Mesenchymal stem cell (in vitro differentiated cells and primary cell): ENCODE measurements around the gene PGGHG.

Experiments
- DNase-seq: peaks from one replicate; pipeline ENCODE4 v3.0.0-alpha.2; 2013
- H2AFZ ChIP-seq: one replicate; pipeline ENCODE4 v1.6.1; 2013; ENCODE audit warnings: low read depth, mild to moderate bottlenecking, control low read depth, inconsistent platforms, low read length, moderate library complexity
- H2AK5ac ChIP-seq: 2 replicates; pipeline ENCODE4 v1.6.1; 2013; ENCODE audit warnings: low read length, moderate library complexity, mild to moderate bottlenecking, inconsistent platforms; ENCODE audit not compliant: severe bottlenecking
- H2BK120ac ChIP-seq: one replicate; pipeline ENCODE4 v1.6.1; 2013; ENCODE audit warnings: low read depth, mild to moderate bottlenecking, inconsistent platforms, low read length, moderate library complexity
- H2BK12ac ChIP-seq, 2 experiments: one replicate each; pipeline ENCODE4 v1.6.1; 2013; ENCODE audit warnings: inconsistent platforms in 2 of 2, low read length in 2 of 2, mild to moderate bottlenecking in 2 of 2, moderate library complexity in 2 of 2, control low read depth in 1 of 2
- H2BK15ac ChIP-seq: one replicate; pipeline ENCODE4 v1.6.1; 2013; ENCODE audit warnings: mild to moderate bottlenecking, low read depth, inconsistent platforms; ENCODE audit not compliant: poor library complexity, severe bottlenecking
- H2BK5ac ChIP-seq: 2 replicates; pipeline ENCODE4 v1.6.1; 2013; ENCODE audit warnings: low read depth, mild to moderate bottlenecking, low read length, control low read depth, inconsistent platforms; ENCODE audit not compliant: poor library complexity, severe bottlenecking
- H3K14ac ChIP-seq, 2 experiments: one replicate each; pipeline ENCODE4 v1.6.1; 2013; ENCODE audit warnings: inconsistent platforms in 2 of 2, low read length in 2 of 2, control low read depth in 1 of 2, mild to moderate bottlenecking in 1 of 2, moderate library complexity in 1 of 2
- H3K18ac ChIP-seq, 2 experiments: one replicate each; pipeline ENCODE4 v1.6.1; 2013; ENCODE audit warnings: inconsistent platforms in 2 of 2, low read length in 2 of 2, control low read depth in 1 of 2, low read depth in 1 of 2, mild to moderate bottlenecking in 1 of 2
- H3K23ac ChIP-seq, 2 experiments: one replicate each; pipeline ENCODE4 v1.6.1; 2013; ENCODE audit warnings: inconsistent platforms in 2 of 2, low read length in 2 of 2, mild to moderate bottlenecking in 2 of 2, moderate library complexity in 2 of 2, control low read depth in 1 of 2
- H3K27ac ChIP-seq: 2 replicates; pipeline ENCODE4 v1.5.1; 2013; ENCODE audit warnings: mild to moderate bottlenecking, moderate library complexity, low read length, control low read depth, inconsistent platforms; ENCODE audit not compliant: poor library complexity, severe bottlenecking
- H3K27me3 ChIP-seq, 2 experiments: 2 replicates each; pipeline versions ENCODE4 v1.6.1 to v1.7.0; 2013; ENCODE audit warnings: low read length in 2 of 2, mild to moderate bottlenecking in 2 of 2, moderate library complexity in 2 of 2, control low read depth in 1 of 2, inconsistent platforms in 1 of 2; ENCODE audit not compliant: control insufficient read depth in 1 of 2, insufficient read depth in 1 of 2
- H3K36me3 ChIP-seq, 2 experiments: 2 replicates each; pipeline versions ENCODE4 v1.6.1 to v1.7.0; 2013; ENCODE audit warnings: low read length in 2 of 2, control low read depth in 1 of 2, inconsistent platforms in 1 of 2, low read depth in 1 of 2, mild to moderate bottlenecking in 1 of 2; ENCODE audit not compliant: insufficient read depth in 2 of 2, control insufficient read depth in 1 of 2
- H3K4ac ChIP-seq, 2 experiments: one replicate each; pipeline ENCODE4 v1.6.1; 2013; ENCODE audit warnings: inconsistent platforms in 2 of 2, low read length in 2 of 2, mild to moderate bottlenecking in 2 of 2, moderate library complexity in 2 of 2, control low read depth in 1 of 2, low read depth in 1 of 2
- H3K4me1 ChIP-seq: 2 replicates; pipeline ENCODE4 v1.6.1; 2013; ENCODE audit warnings: low read depth, low read length, control low read depth; ENCODE audit not compliant: control insufficient read depth, insufficient read depth
- H3K4me2 ChIP-seq: 2 replicates; pipeline ENCODE4 v1.6.1; 2013; ENCODE audit warnings: low read length, mild to moderate bottlenecking, inconsistent platforms; ENCODE audit not compliant: poor library complexity, severe bottlenecking
- H3K4me3 ChIP-seq, 2 experiments: 2 replicates each; pipeline versions ENCODE4 v1.5.1 to v1.7.0; 2013; ENCODE audit warnings: low read length in 2 of 2, mild to moderate bottlenecking in 2 of 2, control low read depth in 1 of 2, low read depth in 1 of 2; ENCODE audit not compliant: insufficient read depth in 1 of 2
- H3K79me1 ChIP-seq: replicated peaks from 2 replicates; pipeline ENCODE4 v1.6.1; 2013; ENCODE audit warnings: mild to moderate bottlenecking, control low read depth, low read length, inconsistent platforms; ENCODE audit not compliant: poor library complexity, severe bottlenecking
- H3K9ac ChIP-seq: 2 replicates; pipeline ENCODE4 v1.7.0; 2013; ENCODE audit warnings: mild to moderate bottlenecking, low read length, moderate library complexity
- H3K9me3 ChIP-seq: 2 replicates; pipeline ENCODE4 v1.7.0; 2013; ENCODE audit warnings: mild to moderate bottlenecking, low read length; ENCODE audit not compliant: control insufficient read depth
- H4K8ac ChIP-seq: one replicate; pipeline ENCODE4 v1.6.1; 2013; ENCODE audit warnings: inconsistent platforms, mild to moderate bottlenecking, low read length, moderate library complexity
- H4K91ac ChIP-seq: one replicate; pipeline ENCODE4 v1.6.1; 2013; ENCODE audit warnings: mild to moderate bottlenecking, low read length, inconsistent platforms
- WGBS: methylation state at CpG from one replicate; pipeline ENCODE4 v1.1.7; 2013; ENCODE audit warnings: mixed read lengths; 5-methylcytosine and 5-hydroxymethylcytosine counted together

PGGHG gene

DNA sequence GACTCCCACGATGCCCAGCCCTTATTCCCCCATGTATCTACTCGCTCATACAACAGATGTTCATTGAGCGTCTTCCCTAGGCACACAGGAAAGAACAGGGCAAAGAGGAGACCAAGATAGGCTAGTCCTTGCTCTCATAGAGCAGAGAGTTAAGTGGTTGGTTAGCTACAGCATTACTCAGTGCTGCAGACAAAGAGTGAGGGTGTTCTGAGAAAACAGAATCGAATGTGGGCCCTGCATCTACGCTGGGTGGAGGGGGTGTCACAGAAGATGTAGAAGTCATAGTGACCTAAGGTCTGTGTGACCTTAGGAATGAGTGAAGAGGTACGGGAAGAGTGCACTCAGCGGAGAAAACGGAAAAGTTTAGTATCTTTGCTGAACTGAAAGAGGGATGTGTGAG is 39.9 kb upstream of the PGGHG start:
- Histone ChIP-seq H2AFZ (no peak overlapping the region), H2BK5ac (no peak overlapping the region), H3K27ac (no peak overlapping the region), H3K9ac (no peak overlapping the region), H3K27me3 (no peaks in the 10 kb centered on the region), H2AK5ac (no peak overlapping the region), H4K91ac (no peak overlapping the region), H3K23ac (no peak overlapping the region), H3K4ac (no peak overlapping the region), H3K4me1 (no peaks in the 10 kb centered on the region), H3K4me3 (no peak overlapping the region), H2BK12ac (no peak overlapping the region), H4K8ac (no peak overlapping the region), H3K18ac (no peak overlapping the region), H3K36me3 (peaks cover 66 to 97% of the 10 kb centered on the region in 2 experiments), H3K9me3 (no peaks in the 10 kb centered on the region), H3K4me2 (no peak overlapping the region), H3K14ac (no peak overlapping the region), H2BK15ac (no peak overlapping the region), H3K79me1 (peaks cover 19% of the 10 kb centered on the region), H2BK120ac (no peak overlapping the region)
- WGBS, result 85% methylated on average over 8 of the region's 8 CpGs
- DNase-seq, result no peak

- Histone ChIP-seq H3K9ac (no peak overlapping the region), H3K79me1 (peaks cover 15% of the 10 kb centered on the region), H2AK5ac (no peak overlapping the region), H3K36me3 (peaks cover 60 to 85% of the 10 kb centered on the region in 2 experiments), H2BK5ac (no peak overlapping the region), H2AFZ (no peak overlapping the region), H2BK120ac (no peak overlapping the region), H3K9me3 (no peaks in the 10 kb centered on the region), H3K18ac (no peak overlapping the region), H3K4me3 (no peak overlapping the region), H3K23ac (no peak overlapping the region), H2BK12ac (no peak overlapping the region), H3K4me2 (no peak overlapping the region), H3K4me1 (no peaks in the 10 kb centered on the region), H3K27me3 (no peaks in the 10 kb centered on the region), H2BK15ac (no peak overlapping the region), H4K91ac (no peak overlapping the region), H3K4ac (no peak overlapping the region), H4K8ac (no peak overlapping the region), H3K27ac (no peak overlapping the region), H3K14ac (no peak overlapping the region)
- 93% methylated on average over 4 of the region's 5 CpGs for WGBS
- no peak for DNase-seq
Measured at GRCh38 chr11:250274-250673, 38.7 kb upstream of the PGGHG start.

DNA sequence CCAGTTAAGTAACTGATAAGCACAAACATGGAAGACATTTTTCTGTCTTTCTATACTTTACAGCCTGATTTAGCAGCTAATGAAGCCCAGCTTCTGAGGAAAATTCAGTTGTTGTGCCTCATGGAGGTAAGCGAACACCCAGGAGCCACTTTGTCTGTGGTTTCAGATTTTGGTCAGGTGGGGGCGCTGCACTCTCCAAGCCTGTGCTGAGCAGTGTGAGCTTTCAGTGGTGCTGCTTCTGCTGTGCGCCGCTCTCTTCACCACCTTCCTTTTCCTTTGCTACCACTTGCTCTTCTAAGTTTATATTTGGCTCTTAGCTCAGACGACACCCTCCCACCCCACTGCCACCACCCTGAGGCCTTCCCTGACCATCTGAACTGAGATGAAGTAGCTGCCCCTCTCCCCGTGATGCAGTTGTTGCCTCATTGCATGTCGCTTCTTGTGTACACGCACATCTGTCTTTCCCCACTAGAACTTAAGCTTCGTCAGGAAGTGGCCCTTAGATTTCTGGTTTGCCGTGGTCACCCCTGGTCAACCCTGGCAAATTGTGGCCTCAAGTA is 38.1 kb upstream of the PGGHG start:
- Histone ChIP-seq H3K18ac (no peak overlapping the region), H2BK15ac (no peak overlapping the region), H2BK12ac (peak overlapping the region in 1 of 2 experiments; percentile 85), H3K79me1 (peaks cover 13% of the 10 kb centered on the region), H3K4me1 (no peaks in the 10 kb centered on the region), H4K91ac (no peak overlapping the region), H2AFZ (no peak overlapping the region), H3K9ac (no peak overlapping the region), H2AK5ac (no peak overlapping the region), H3K23ac (no peak overlapping the region), H3K4me2 (no peak overlapping the region), H3K36me3 (peaks cover 56 to 80% of the 10 kb centered on the region in 2 experiments), H4K8ac (no peak overlapping the region), H3K27ac (no peak overlapping the region), H3K4ac (no peak overlapping the region), H2BK120ac (no peak overlapping the region), H2BK5ac (no peak overlapping the region), H3K14ac (no peak overlapping the region), H3K9me3 (no peaks in the 10 kb centered on the region), H3K27me3 (no peaks in the 10 kb centered on the region), H3K4me3 (no peak overlapping the region)
- 79% methylated on average over 10 of the region's 10 CpGs for WGBS
- DNase-seq, result peak; percentile 68

- no peak overlapping the region for H4K8ac ChIP-seq
- H3K9ac ChIP-seq, result no peak overlapping the region
- no peaks in the 10 kb centered on the region for H3K4me1 ChIP-seq
- DNase-seq, result no peak
- H3K27me3 ChIP-seq, result no peaks in the 10 kb centered on the region
- no peak overlapping the region for H3K4ac ChIP-seq
- H3K4me2 ChIP-seq, result no peak overlapping the region
- H3K4me3 ChIP-seq, result no peak overlapping the region
- no peak overlapping the region for H2AFZ ChIP-seq
- 93% methylated on average over 10 of the region's 10 CpGs for WGBS
- H3K27ac ChIP-seq, result no peak overlapping the region
- H3K36me3 ChIP-seq, result peaks cover 50 to 73% of the 10 kb centered on the region in 2 experiments
- peaks cover 10% of the 10 kb centered on the region for H3K79me1 ChIP-seq
- no peak overlapping the region for H2BK12ac ChIP-seq
- H3K9me3 ChIP-seq, result no peaks in the 10 kb centered on the region
- no peak overlapping the region for H3K14ac ChIP-seq
- no peak overlapping the region for H2BK15ac ChIP-seq
- no peak overlapping the region for H3K23ac ChIP-seq
- no peak overlapping the region for H2BK120ac ChIP-seq
- no peak overlapping the region for H4K91ac ChIP-seq
- no peak overlapping the region for H3K18ac ChIP-seq
- H2AK5ac ChIP-seq, result no peak overlapping the region
- no peak overlapping the region for H2BK5ac ChIP-seq
Measured at GRCh38 chr11:251550-251949, 37.4 kb upstream of the PGGHG start.
